K562 (cell line): ENCODE results near the gene CD2. TPM values are rescaled to one million over a fixed set of nuclear protein-coding genes. Genes with fewer than 3 reads are reported as not detected.
A peak's percentile ranks its signal among the peaks of the same experiment; 100 is the strongest.

Experiments
- BHLHE40 ChIP-seq: IDR thresholded peaks from 2 replicates; pipeline ENCODE4 v1.6.1; 2011; ENCODE audit warnings: low read length, improper control_type of control experiment
- CBFA2T3 ChIP-seq: fragments of 450-650 bp; IDR thresholded peaks from 2 replicates; pipeline ENCODE4 v1.6.1; 2017
- EP400 ChIP-seq: fragments of 450-650 bp; IDR thresholded peaks from 2 replicates; pipeline ENCODE4 v1.6.1; 2017; ENCODE audit warnings: antibody characterized with exemption, mild to moderate bottlenecking, moderate library complexity
- ETV6 ChIP-seq, 3 experiments: fragments of 150-350 bp in 1 of 3; sonication (generic) in 1 of 3; formaldehyde crosslinking in 1 of 3; IDR thresholded peaks; 2 replicates each; pipeline versions ENCODE4 v1.6.1 to v1.8.0; 2014 to 2022; ENCODE audit warnings: borderline replicate concordance in 2 of 3, low read depth in 2 of 3, antibody characterized with exemption in 1 of 3, low read length in 1 of 3, mild to moderate bottlenecking in 1 of 3, missing genetic modification reagents in 1 of 3
- FOSL1 ChIP-seq: fragments of 200-800 bp; sonication (Bioruptor generic); conservative IDR thresholded peaks from 2 replicates; pipeline ENCODE4 v1.6.1; 2016; ENCODE audit warnings: missing genetic modification characterization, missing compliant biosample characterization
- HDAC3 ChIP-seq: fragments of 450-650 bp; IDR thresholded peaks from 2 replicates; pipeline ENCODE4 v1.6.1; 2018; ENCODE audit warnings: borderline replicate concordance, mild to moderate bottlenecking, moderate library complexity; ENCODE audit not compliant: partially characterized antibody
- HDGF ChIP-seq: fragments of 450-650 bp; IDR thresholded peaks from 2 replicates; pipeline ENCODE4 v1.6.1; 2016
- KLF6 ChIP-seq: fragments of 250-450 bp; sonication (Bioruptor Pico); IDR thresholded peaks from 2 replicates; pipeline ENCODE4 v1.4.0; 2020; ENCODE audit warnings: mild to moderate bottlenecking, moderate library complexity, borderline replicate concordance
- MYC ChIP-seq, 2 experiments: fragments of 250-450 bp in 1 of 2; sonication (Bioruptor Pico) in 1 of 2; IDR thresholded peaks; 2 replicates each; pipeline versions ENCODE4 v1.5.1 to v1.6.1; 2012 to 2021; ENCODE audit warnings: low read depth in 2 of 2, borderline replicate concordance in 1 of 2, improper control_type of control experiment in 1 of 2, low read length in 1 of 2, mild to moderate bottlenecking in 1 of 2, moderate library complexity in 1 of 2
- NCOA6 ChIP-seq: fragments of 450-650 bp; IDR thresholded peaks from 2 replicates; pipeline ENCODE4 v1.6.1; 2017; ENCODE audit warnings: mild to moderate bottlenecking
- NELFE ChIP-seq: IDR thresholded peaks from 2 replicates; pipeline ENCODE4 v1.6.1; 2011; ENCODE audit warnings: mild to moderate bottlenecking; ENCODE audit not compliant: insufficient read depth, insufficient read length
- NEUROD1 ChIP-seq: fragments of 150-350 bp; IDR thresholded peaks from 2 replicates; pipeline ENCODE4 v1.6.1; 2014; ENCODE audit warnings: borderline replicate concordance, low read length, low read depth; ENCODE audit not compliant: partially characterized antibody
- NFIX ChIP-seq: fragments of 250-450 bp; sonication (Bioruptor Pico); IDR thresholded peaks from 2 replicates; pipeline ENCODE4 v1.4.0; 2020; ENCODE audit warnings: low read depth, mild to moderate bottlenecking, moderate library complexity
- NR4A1 ChIP-seq, 2 experiments: fragments of 250-450 bp in 1 of 2; fragments of 450-650 bp in 1 of 2; sonication (Bioruptor Pico) in 1 of 2; IDR thresholded peaks; 2 replicates each; pipeline versions ENCODE4 v1.4.0 to v1.6.1; 2016 to 2020; ENCODE audit warnings: mild to moderate bottlenecking in 2 of 2, missing compliant biosample characterization in 1 of 2, missing genetic modification characterization in 1 of 2, moderate library complexity in 1 of 2
- NUFIP1 ChIP-seq: fragments of 450-650 bp; IDR thresholded peaks from 2 replicates; pipeline ENCODE4 v1.6.1; 2018; ENCODE audit not compliant: partially characterized antibody
- PHB ChIP-seq: fragments of 250-450 bp; sonication (Bioruptor Pico); IDR thresholded peaks from 2 replicates; pipeline ENCODE4 v1.5.0; 2021
- PRPF4 ChIP-seq: fragments of 200-400 bp; formaldehyde crosslinking; IDR thresholded peaks from one replicate; pipeline ENCODE4 v1.6.1; 2017; ENCODE audit warnings: low read length, low read depth, mild to moderate bottlenecking; ENCODE audit not compliant: insufficient read depth, poor library complexity, severe bottlenecking
- SMARCA4 ChIP-seq: fragments of 450-650 bp; IDR thresholded peaks from 2 replicates; pipeline ENCODE4 v1.6.1; 2016
- STAT5B ChIP-seq: fragments of 250-450 bp; sonication (Bioruptor Pico); IDR thresholded peaks from 2 replicates; pipeline ENCODE4 v1.8.0; 2021; ENCODE audit warnings: mild to moderate bottlenecking, inconsistent platforms
- TCF3 ChIP-seq: sonication (generic); formaldehyde crosslinking; IDR thresholded peaks from 2 replicates; pipeline ENCODE4 v1.4.0; 2020; ENCODE audit warnings: mild to moderate bottlenecking, missing genetic modification reagents
- TEAD2 ChIP-seq: fragments of 450-650 bp; IDR thresholded peaks from 2 replicates; pipeline ENCODE4 v1.6.1; 2016; ENCODE audit warnings: missing genetic modification characterization, control low read depth, missing compliant biosample characterization
- TRIM28 ChIP-seq: fragments of 450-650 bp; IDR thresholded peaks from 2 replicates; pipeline ENCODE4 v1.6.1; 2017
- ZNF133 ChIP-seq: fragments of 250-450 bp; sonication (Bioruptor Pico); IDR thresholded peaks from 2 replicates; pipeline ENCODE4 v1.4.0; 2020; ENCODE audit warnings: mild to moderate bottlenecking
- ZNF146 ChIP-seq: IDR thresholded peaks from one replicate; pipeline ENCODE4 v1.6.1; 2018; ENCODE audit warnings: missing compliant biosample characterization; ENCODE audit not compliant: unreplicated experiment
- ZNF282 ChIP-seq: sonication (generic); formaldehyde crosslinking; IDR thresholded peaks from 2 replicates; pipeline ENCODE4 v1.8.1; 2023; ENCODE audit warnings: missing genetic modification reagents
- ZNF354B ChIP-seq: fragments of 250-450 bp; sonication (Bioruptor Pico); IDR thresholded peaks from 2 replicates; pipeline ENCODE4 v1.4.0; 2020
- ZNF695 ChIP-seq: fragments of 450-650 bp; formaldehyde crosslinking; IDR thresholded peaks from 2 replicates; pipeline ENCODE4 v1.4.0; 2020; ENCODE audit warnings: mild to moderate bottlenecking, moderate library complexity
- ZNF75A ChIP-seq: fragments of 450-650 bp; formaldehyde crosslinking; IDR thresholded peaks from 2 replicates; pipeline ENCODE4 v1.4.0; 2020; ENCODE audit warnings: mild to moderate bottlenecking
- ZSCAN29 ChIP-seq: fragments of 450-650 bp; IDR thresholded peaks from 2 replicates; pipeline ENCODE4 v1.6.1; 2017
- polyA plus RNA-seq, 8 experiments: library from polyadenylated mRNA; depleted of rRNA in 4 of 8; stranded (reverse) in 5 of 8; unstranded in 3 of 8; fragments of >200 nt; fragmentation: Nextera tagmentation in 2 of 8; fragmentation: Illumina TruSeq in 1 of 8; extraction: Ambion mirVana in 2 of 8; extraction: Trizol in 1 of 8; gene quantifications; 2 replicates each; pipeline versions ENCODE4 v1.2.1 to v1.2.3, GENCODE V29; 2011 to 2014; ENCODE audit warnings: inconsistent platforms in 1 of 8, missing spikeins in 1 of 8
- total RNA-seq, 7 experiments: library from RNA; depleted of rRNA in 6 of 7; stranded (reverse); fragments of >200 nt in 6 of 7; fragmentation: Illumina TruSeq in 2 of 7; extraction: Trizol in 2 of 7; gene quantifications; 2 replicates each; pipeline versions ENCODE4 v1.2.1 to v1.2.3, GENCODE V29; 2011 to 2021; ENCODE audit warnings: low replicate concordance in 1 of 7
- TF ChIP-seq, protein P1 (sequence below): fragments of 450-650 bp; IDR thresholded peaks from 2 replicates; pipeline ENCODE4 v1.6.1; 2016; ENCODE audit warnings: missing biosample characterization, missing genetic modification characterization
- TF ChIP-seq, protein P2 (sequence below): fragments of 250-450 bp; sonication (Bioruptor Pico); IDR thresholded peaks from 2 replicates; pipeline ENCODE4 v1.8.0; 2022; ENCODE audit warnings: inconsistent platforms, mild to moderate bottlenecking, moderate library complexity, borderline replicate concordance

CD2 gene
- total and polyA plus RNA-seq, 9 of the 15 experiments (the other 6 are each of a cell fraction or from before 2014, with no cell fraction given) = 0.07 to 0.16 TPM; not detected in 7

DNA sequence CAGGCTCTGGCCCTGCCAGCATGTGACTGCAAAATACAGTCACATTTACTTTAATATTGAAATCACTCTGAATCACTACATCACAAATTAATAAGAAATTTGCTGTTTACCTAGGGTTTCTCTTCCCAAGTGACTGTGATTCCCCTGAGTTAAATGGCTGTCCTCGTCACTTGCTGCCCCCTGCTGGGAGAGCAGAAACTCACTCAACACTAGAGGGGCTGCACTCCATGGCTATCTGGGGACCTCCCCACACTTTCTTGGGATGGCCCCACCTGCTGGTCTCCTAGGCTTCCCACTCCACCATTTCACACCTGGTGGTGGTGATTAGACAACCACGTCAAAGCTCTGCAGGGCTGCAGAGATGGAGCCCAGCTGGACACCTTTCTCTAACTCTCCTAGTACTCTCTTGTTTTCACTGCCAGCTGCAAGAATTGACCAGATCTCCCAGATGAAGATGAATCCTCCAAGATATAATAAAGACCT, 63.4 kb downstream of the CD2 start (continued):
- TF ChIP-seq, protein P1, sequence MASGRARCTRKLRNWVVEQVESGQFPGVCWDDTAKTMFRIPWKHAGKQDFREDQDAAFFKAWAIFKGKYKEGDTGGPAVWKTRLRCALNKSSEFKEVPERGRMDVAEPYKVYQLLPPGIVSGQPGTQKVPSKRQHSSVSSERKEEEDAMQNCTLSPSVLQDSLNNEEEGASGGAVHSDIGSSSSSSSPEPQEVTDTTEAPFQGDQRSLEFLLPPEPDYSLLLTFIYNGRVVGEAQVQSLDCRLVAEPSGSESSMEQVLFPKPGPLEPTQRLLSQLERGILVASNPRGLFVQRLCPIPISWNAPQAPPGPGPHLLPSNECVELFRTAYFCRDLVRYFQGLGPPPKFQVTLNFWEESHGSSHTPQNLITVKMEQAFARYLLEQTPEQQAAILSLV (tag) = no peak
- TF ChIP-seq PRPF4 = no peak
- TF ChIP-seq NEUROD1 = no peak
- peak; percentile 61 for TF ChIP-seq CBFA2T3
- TF ChIP-seq PHB (CRISPR knock-in tag) = no peak
- no peak for TF ChIP-seq HDAC3
- TF ChIP-seq NCOA6 = no peak
- TF ChIP-seq KLF6 (CRISPR knock-in tag) = no peak
- no peak for TF ChIP-seq NR4A1 (CRISPR knock-in tag; IDR thresholded peaks at IDR 0.05)
- no peak for TF ChIP-seq NR4A1 (tag; IDR thresholded peaks at IDR 0.05)
- TF ChIP-seq TEAD2 (tag) = no peak
- no peak for TF ChIP-seq NFIX (CRISPR knock-in tag)
- no peak for TF ChIP-seq SMARCA4
- no peak for TF ChIP-seq EP400
- TF ChIP-seq NELFE = no peak
- peak; percentile 50; the same call in 1 of the 2 replicates for TF ChIP-seq MYC (IDR thresholded peaks at IDR 0.05; ENCODE audit: low read depth, low read length)
- no peak for TF ChIP-seq MYC (CRISPR knock-in tag; IDR thresholded peaks at IDR 0.05; ENCODE audit: borderline replicate concordance, low read depth)
- no peak for TF ChIP-seq BHLHE40
- no peak for TF ChIP-seq ZNF695 (CRISPR knock-in tag)
- TF ChIP-seq FOSL1 (tag) = no peak
- TF ChIP-seq ETV6 (IDR thresholded peaks at IDR 0.05; ENCODE audit: borderline replicate concordance in 1 of 2, low read depth in 2 of 2, low read length in 1 of 2) = no peak
- no peak for TF ChIP-seq ETV6 (CRISPR knock-in tag; IDR thresholded peaks at IDR 0.05; ENCODE audit: borderline replicate concordance)
- TF ChIP-seq ZSCAN29 = no peak
- TF ChIP-seq ZNF75A (CRISPR knock-in tag) = no peak
- no peak for TF ChIP-seq ZNF133 (CRISPR knock-in tag)
- no peak for TF ChIP-seq ZNF146 (CRISPR knock-in tag)
- no peak for TF ChIP-seq NUFIP1
- TF ChIP-seq TCF3 (CRISPR knock-in tag) = peak; percentile 45
- no peak for TF ChIP-seq ZNF354B (CRISPR knock-in tag)
- TF ChIP-seq ZNF282 = no peak
- TF ChIP-seq HDGF = 0 out of 2 replicates have a peak, but pooled peaks have one; percentile 35
- TF ChIP-seq STAT5B (CRISPR knock-in tag) = no peak
- TF ChIP-seq, protein P2, sequence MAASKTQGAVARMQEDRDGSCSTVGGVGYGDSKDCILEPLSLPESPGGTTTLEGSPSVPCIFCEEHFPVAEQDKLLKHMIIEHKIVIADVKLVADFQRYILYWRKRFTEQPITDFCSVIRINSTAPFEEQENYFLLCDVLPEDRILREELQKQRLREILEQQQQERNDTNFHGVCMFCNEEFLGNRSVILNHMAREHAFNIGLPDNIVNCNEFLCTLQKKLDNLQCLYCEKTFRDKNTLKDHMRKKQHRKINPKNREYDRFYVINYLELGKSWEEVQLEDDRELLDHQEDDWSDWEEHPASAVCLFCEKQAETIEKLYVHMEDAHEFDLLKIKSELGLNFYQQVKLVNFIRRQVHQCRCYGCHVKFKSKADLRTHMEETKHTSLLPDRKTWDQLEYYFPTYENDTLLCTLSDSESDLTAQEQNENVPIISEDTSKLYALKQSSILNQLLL (CRISPR knock-in tag) = no peak
- peak; percentile 55; the same call in 1 of the 2 replicates for TF ChIP-seq TRIM28
